HG02943 (cell line): ENCODE data around the gene ZDHHC5.
"Not testable (repeated sequence)": the region's sequence is repeated elsewhere in the genome, so short reads cannot be mapped to it uniquely, and the experiment has no call there.

ENCODE experiments used
- ATAC-seq: cut with Tn5 transposase; IDR thresholded peaks from one replicate; pipeline ENCODE4 v1.9.1; 2021; ENCODE audit warnings: mild to moderate bottlenecking, low read depth, moderate library complexity; ENCODE audit not compliant: unreplicated experiment

The ZDHHC5 gene

GRCh38 chr11:57716726-57717125, 48.8 kb downstream of the ZDHHC5 start:
- not testable (repeated sequence) for ATAC-seq

GRCh38 chr11:57727185-57727584, 59.3 kb downstream of the ZDHHC5 start:
- no peak for ATAC-seq

- no peak for ATAC-seq
These were observed 60.9 kb downstream of the ZDHHC5 start for GRCh38 chr11:57728829-57729228.

GRCh38 chr11:57729479-57729878, 61.6 kb downstream of the ZDHHC5 start:
- no peak for ATAC-seq

GRCh38 chr11:57732661-57733060, 64.7 kb downstream of the ZDHHC5 start:
- ATAC-seq: no peak

GRCh38 chr11:57735619-57736298, 67.8 kb downstream of the ZDHHC5 start:
- ATAC-seq: no peak

GRCh38 chr11:57741132-57742086, 73.5 kb downstream of the ZDHHC5 start, which contains the start of gene SELENOH:
Gene SELENOH, plus strand, starts transcription at chr11:57741491. Its CDS starts 105 bp downstream, at chr11:57741596.
- ATAC-seq: peak; percentile 86

GRCh38 chr11:57742087-57742452, 74.2 kb downstream of the ZDHHC5 start:
- ATAC-seq: no peak

- no peak for ATAC-seq
These were observed 76.4 kb downstream of the ZDHHC5 start for GRCh38 chr11:57744357-57744756.

- no peak for ATAC-seq
These were observed 77.3 kb downstream of the ZDHHC5 start for GRCh38 chr11:57745206-57745605.

GRCh38 chr11:57746920-57747319, 79.0 kb downstream of the ZDHHC5 start:
- no peak for ATAC-seq
